Aorta (tissue), 5 donors: ENCODE results near the gene KLB. TPM values are rescaled to one million over a fixed set of nuclear protein-coding genes. Genes with fewer than 3 reads are reported as not detected.
"Not testable (repeated sequence)": the region's sequence is repeated elsewhere in the genome, so short reads cannot be mapped to it uniquely, and the experiment has no call there.

Source experiments
- ATAC-seq: fragments of 200-7000 bp; cut with Tn5 transposase; one replicate; pipeline ENCODE4 v1.9.1; 2022; ENCODE audit warnings: moderate library complexity; ENCODE audit not compliant: low FRiP score
- DNase-seq, 2 donors: peaks; one replicate each; pipeline ENCODE4 v3.0.0-alpha.2; 2020
- H3K27ac ChIP-seq, 2 donors: one replicate each; pipeline ENCODE4 v1.5.1; 2013; ENCODE audit warnings: low read length in 2 of 2, mild to moderate bottlenecking in 2 of 2, moderate library complexity in 2 of 2, control low read depth in 1 of 2, inconsistent platforms in 1 of 2, low read depth in 1 of 2
- H3K27me3 ChIP-seq, 2 donors: one replicate each; pipeline ENCODE4 v1.6.1; 2013; ENCODE audit warnings: control low read depth in 1 of 2, low read length in 1 of 2, mild to moderate bottlenecking in 1 of 2, moderate library complexity in 1 of 2; ENCODE audit not compliant: insufficient read depth in 2 of 2, control insufficient read depth in 1 of 2
- H3K36me3 ChIP-seq, 2 donors: one replicate each; pipeline ENCODE4 v1.6.1; 2013; ENCODE audit warnings: control low read depth in 1 of 2, low read length in 1 of 2, mild to moderate bottlenecking in 1 of 2; ENCODE audit not compliant: insufficient read depth in 2 of 2, control insufficient read depth in 1 of 2
- H3K4me1 ChIP-seq, 2 donors: one replicate each; pipeline ENCODE4 v1.6.1; 2013; ENCODE audit warnings: low read length in 2 of 2, control low read depth in 1 of 2, mild to moderate bottlenecking in 1 of 2, moderate library complexity in 1 of 2; ENCODE audit not compliant: insufficient read depth in 2 of 2, control insufficient read depth in 1 of 2
- H3K4me3 ChIP-seq, 2 donors: one replicate each; pipeline ENCODE4 v1.5.1; 2013; ENCODE audit warnings: low read length in 2 of 2, control low read depth in 1 of 2, mild to moderate bottlenecking in 1 of 2
- H3K9me3 ChIP-seq: one replicate; pipeline ENCODE4 v1.6.1; 2013; ENCODE audit warnings: mild to moderate bottlenecking, low read length; ENCODE audit not compliant: control insufficient read depth
- WGBS, 2 donors: extraction: QIAGEN DNeasy Blood & Tissue Kit; methylation state at CpG; one replicate each; pipeline ENCODE4 v1.1.7; 2013; 5-methylcytosine and 5-hydroxymethylcytosine counted together
- intact Hi-C, 2 donors: fragments of 100-400 bp; cut with DNase I; formaldehyde crosslinking; loops; one replicate each; pipeline versions ENCODE4 v1.14.2 to v1.15.0; 2022
- polyA plus RNA-seq, 2 donors: library from polyadenylated mRNA; stranded (reverse); fragments of 200-250 nt; gene quantifications; one replicate each; pipeline ENCODE4 v1.2.3, GENCODE V29; 2013
- total RNA-seq, 2 donors: library from RNA; stranded (reverse); fragmentation: NEBNext Ultra II Directional; extraction: Animal tissue kit (Norgen Biotek cat#: 25700); gene quantifications; one replicate each; pipeline ENCODE4 v1.2.1, GENCODE V29; 2021
- donor health status: healthy with polysubstance abuse.
- donor health status: Bipolar disorder and iron deficiency.
- donor health status: DM: no; HTN: no; CAD: no.
- donor health status: DM: no; HTN: no; CAD: no.
- donor health status: DM: yes; HTN: yes; CAD: no.

KLB gene
- total and polyA plus RNA-seq, 4 donors = 0.13 TPM; not detected in 3

DNA sequence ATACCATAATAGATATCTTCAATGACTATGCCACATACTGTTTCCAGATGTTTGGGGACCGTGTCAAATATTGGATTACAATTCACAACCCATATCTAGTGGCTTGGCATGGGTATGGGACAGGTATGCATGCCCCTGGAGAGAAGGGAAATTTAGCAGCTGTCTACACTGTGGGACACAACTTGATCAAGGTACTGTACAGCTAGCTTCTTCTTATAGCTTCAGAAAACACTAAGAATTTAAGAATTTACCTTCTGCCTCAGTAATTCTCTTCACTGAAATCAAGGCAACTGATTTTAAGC lies 805 bp downstream of the KLB start:
- Histone ChIP-seq H3K36me3 (no peaks in the 10 kb centered on the region), H3K27me3 (no peaks in the 10 kb centered on the region), H3K4me1 (no peaks in the 10 kb centered on the region), H3K4me3 (no peak overlapping the region), H3K27ac (no peak overlapping the region), H3K9me3 (no peaks in the 10 kb centered on the region)
- ATAC-seq (no peak), DNase-seq (no peak)
- intact Hi-C loops = no loop called here
- 42 to 49% methylated on average over 1 of the region's 1 CpG for WGBS, 2 donors

DNA sequence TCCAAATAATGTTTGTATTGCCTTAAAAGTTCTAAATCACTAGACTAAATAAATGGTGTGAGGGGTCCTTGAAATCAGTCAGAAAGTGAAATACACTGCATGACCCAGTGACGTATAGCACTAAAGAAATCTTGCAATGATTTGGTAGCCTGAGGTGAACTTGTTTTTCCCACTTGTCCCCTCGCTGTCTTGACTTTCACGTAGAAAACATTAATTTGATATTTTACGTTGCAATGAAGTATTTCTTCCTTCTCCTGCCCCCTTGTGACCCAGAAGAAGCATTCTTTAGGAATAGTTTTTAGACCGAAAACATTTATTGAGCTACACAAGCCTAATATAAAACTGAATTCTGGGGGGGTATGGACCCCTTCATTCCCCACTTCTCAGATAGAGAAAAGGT lies 3.7 kb downstream of the KLB start:
- Histone ChIP-seq H3K36me3 (no peaks in the 10 kb centered on the region), H3K4me3 (no peak overlapping the region), H3K4me1 (no peaks in the 10 kb centered on the region), H3K9me3 (no peaks in the 10 kb centered on the region), H3K27ac (no peak overlapping the region), H3K27me3 (no peaks in the 10 kb centered on the region)
- intact Hi-C loops = no loop called here
- DNase-seq (no peak), ATAC-seq (no peak)
- WGBS, 2 donors = 20 to 22% methylated on average over 5 of the region's 5 CpGs

DNA sequence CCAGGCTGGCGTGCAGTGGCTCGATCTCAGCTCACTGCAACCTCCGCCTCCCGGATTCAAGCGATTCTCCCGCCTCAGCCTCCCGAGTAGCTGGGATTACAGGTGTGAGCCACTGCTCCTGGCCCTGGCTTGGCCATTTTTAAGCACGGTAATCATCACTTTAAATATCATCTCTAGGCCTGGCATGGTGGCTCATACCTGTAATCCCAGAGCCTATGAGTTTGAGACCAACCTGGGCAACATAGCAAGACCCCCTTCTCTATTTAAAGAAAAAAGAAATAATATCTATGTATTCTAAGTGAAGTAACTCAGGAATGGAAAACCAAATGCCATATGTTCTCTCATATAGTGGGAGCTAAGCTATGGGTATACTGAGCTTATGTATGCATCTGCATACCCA lies 4.8 kb downstream of the KLB start:
- H3K4me1 ChIP-seq, H3K9me3 ChIP-seq, H3K36me3 ChIP-seq, intact Hi-C loops, H3K27me3 ChIP-seq, H3K4me3 ChIP-seq, H3K27ac ChIP-seq, ATAC-seq, DNase-seq: not testable (repeated sequence)
- WGBS, 2 donors = 86% methylated on average over 8 of the region's 8 CpGs

DNA sequence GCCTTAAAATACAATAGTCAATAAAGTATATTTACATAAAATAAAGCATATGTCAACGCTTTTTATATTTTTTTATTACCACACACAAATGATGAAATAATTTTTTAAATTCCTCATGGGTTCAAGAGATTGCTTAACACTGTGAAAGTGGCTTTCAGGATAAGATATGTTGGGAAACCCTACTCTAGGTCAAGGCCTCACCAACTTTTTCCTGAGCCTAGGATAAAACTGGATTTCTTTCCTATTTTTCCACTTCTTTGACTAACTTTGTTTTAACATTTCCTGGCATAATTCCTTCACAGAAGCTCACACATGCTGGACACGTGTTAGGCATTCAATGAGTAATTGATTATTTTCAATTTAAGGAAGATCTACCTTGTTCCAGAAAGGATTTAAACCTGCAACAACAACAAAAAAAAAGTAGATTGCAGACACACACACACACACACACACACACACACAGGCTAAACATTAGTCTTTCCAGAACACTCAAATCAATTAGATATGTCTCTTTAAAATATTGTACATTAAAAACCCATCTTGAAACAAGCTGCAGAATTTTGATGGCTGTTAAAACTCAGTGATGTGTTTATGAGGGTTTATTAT lies 9.1 kb downstream of the KLB start:
- Histone ChIP-seq H3K27me3 (no peaks in the 10 kb centered on the region), H3K9me3 (no peaks in the 10 kb centered on the region), H3K36me3 (no peaks in the 10 kb centered on the region), H3K4me3 (no peak overlapping the region), H3K4me1 (no peaks in the 10 kb centered on the region), H3K27ac (no peak overlapping the region)
- intact Hi-C loops = no loop called here
- DNase-seq = no peak
- 60 to 64% methylated on average over 2 of the region's 2 CpGs for WGBS, 2 donors
- ATAC-seq = no peak

DNA sequence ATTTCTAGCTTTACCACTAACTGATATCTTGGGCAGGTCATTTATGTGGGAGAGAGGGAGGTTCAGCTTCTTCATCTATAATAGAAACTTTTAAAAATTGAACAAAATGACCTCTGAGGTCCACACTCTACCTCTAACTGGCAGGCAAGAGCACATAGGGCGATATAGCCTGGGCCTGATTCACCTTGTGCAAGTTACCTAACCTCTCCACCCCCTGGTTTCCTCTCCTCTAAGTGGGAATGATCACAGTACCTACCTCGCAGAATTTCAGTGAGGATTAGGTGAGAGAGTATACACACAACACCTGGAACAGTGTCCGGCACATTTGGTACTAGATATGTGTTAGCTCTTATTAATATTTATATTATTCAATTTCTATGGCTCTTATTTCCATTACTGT lies 15.5 kb downstream of the KLB start:
- no peaks in the 10 kb centered on the region for H3K27me3 ChIP-seq
- no peaks in the 10 kb centered on the region for H3K36me3 ChIP-seq
- ATAC-seq (no peak), DNase-seq (no peak)
- intact Hi-C loops = no loop called here
- H3K4me1 ChIP-seq = no peaks in the 10 kb centered on the region
- H3K27ac ChIP-seq = no peak overlapping the region
- H3K4me3 ChIP-seq = no peak overlapping the region
- WGBS, 2 donors = 90% methylated on average over 3 of the region's 3 CpGs
- H3K9me3 ChIP-seq = no peaks in the 10 kb centered on the region

DNA sequence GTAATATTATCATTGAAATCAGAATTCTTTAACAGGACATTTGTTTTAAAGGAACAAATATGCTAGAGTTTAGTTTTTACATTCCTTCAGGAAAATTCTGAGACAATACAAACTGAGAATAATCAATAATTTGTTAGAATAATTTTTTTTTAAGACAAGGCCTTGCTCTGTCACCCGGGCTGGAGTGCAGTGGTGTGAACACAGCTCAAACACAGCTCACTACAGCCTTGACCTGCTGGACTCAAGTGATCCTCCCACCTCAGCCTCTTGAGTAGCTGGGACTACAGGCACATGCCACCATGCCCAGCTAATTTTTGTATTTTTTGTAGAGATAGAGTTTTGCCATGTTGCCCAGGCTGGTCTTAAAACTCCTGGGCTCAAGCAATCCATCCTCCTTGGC lies 18.6 kb downstream of the KLB start:
- H3K9me3 ChIP-seq, ATAC-seq, DNase-seq, H3K27me3 ChIP-seq, H3K4me3 ChIP-seq, H3K27ac ChIP-seq, intact Hi-C loops, H3K4me1 ChIP-seq, H3K36me3 ChIP-seq: not testable (repeated sequence)
- WGBS, 2 donors = 78 to 91% methylated on average over 1 of the region's 1 CpG

DNA sequence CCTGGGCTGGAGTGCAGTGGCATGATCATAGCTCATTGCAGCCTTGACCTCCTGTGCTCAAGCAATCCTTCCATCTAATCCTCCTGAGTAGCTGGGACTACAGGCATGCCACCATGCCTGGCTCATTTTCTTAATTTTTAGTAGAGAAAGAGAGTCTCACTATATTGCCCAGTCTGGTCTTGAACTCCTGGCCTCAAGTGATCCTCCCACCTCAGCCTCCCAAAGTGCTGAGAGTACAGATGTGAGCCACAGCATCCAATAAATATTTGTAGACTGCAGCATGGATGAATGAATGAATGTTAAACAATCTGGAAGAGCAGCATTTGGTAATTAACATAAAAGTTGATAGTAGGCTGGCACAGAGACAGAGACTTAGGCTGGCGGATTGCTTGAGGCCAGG lies 20.0 kb downstream of the KLB start:
- Histone ChIP-seq H3K4me3 (no peak overlapping the region), H3K36me3 (no peaks in the 10 kb centered on the region), H3K27me3 (no peaks in the 10 kb centered on the region), H3K9me3 (no peaks in the 10 kb centered on the region), H3K27ac (no peak overlapping the region), H3K4me1 (no peaks in the 10 kb centered on the region)
- 97 to 100% methylated on average over 1 of the region's 1 CpG for WGBS, 2 donors
- ATAC-seq = no peak
- no peak for DNase-seq
- intact Hi-C loops = no loop called here

DNA sequence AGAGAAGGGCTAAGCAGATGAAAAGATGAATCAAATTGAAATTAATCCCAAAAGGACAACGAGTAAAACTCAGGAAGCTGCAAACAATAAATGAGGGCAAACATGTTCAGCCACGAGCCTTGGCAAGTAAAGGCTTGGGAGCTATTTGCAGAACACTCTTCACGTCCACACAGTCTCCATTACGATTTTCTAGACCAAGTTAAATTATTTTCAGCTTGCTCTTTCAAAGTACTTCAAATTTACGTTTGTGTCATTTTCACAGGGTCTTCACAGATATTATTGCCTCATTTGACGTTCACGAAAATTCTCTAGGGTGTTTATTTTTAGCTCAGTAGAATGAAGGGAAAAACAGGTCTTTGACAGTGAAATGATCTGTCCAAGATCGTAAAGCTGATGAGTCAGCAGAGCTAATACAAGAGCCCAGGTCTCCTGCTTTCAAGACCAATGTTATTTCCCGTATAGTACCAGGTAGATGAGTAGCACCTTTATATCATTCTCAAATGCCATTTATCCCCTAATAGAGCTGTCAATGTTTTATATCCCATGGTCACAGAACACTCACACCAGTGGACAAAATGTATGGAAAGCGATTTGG lies 20.9 kb downstream of the KLB start:
- ATAC-seq = no peak
- 40 to 46% methylated on average over 10 of the region's 10 CpGs for WGBS, 2 donors
- intact Hi-C loops = no loop called here

DNA sequence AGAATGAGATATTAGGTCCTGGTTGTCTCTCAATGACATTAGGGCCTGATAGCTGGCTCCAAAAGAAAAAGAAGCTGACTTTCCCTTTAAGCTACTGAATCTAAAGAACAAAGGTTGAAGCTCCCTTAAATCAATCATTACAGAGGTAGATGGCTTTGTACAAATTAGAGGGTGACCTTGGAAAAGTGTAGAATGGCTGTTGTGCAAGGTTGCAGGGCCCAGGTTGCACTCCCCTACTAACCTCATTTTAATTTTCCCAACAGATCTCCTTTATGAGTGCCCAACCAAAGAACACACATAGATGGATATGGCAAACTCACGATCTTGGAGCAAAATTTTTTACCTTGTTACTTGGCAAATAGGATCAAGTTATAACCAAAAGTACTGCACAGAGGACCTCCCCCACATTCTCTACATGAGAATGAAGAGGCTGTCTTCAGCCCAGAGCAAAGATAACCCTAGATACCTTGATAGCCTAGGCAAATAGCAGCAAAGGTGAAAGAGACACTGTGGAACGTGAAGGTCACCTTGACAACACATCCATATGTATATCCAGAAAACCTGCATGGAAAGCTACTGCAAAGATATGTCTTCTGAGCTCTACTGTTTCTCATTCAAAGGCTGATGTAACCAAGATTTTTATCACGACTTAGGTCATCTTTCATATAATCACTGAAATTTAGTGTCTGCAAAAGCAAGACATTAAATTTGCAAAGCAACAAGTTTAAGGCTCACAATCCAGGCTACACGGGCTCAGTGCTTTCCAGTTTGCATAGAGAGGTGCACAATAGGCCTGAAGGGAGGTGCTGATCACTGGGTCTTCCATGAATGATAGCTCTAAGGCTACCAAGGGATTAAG lies 23.0 kb downstream of the KLB start:
- H3K36me3 ChIP-seq = no peaks in the 10 kb centered on the region
- intact Hi-C loops = no loop called here
- no peaks in the 10 kb centered on the region for H3K9me3 ChIP-seq
- H3K27ac ChIP-seq = no peak overlapping the region
- no peak overlapping the region for H3K4me3 ChIP-seq
- DNase-seq = no peak
- H3K4me1 ChIP-seq = no peaks in the 10 kb centered on the region
- no peak for ATAC-seq
- H3K27me3 ChIP-seq = no peaks in the 10 kb centered on the region
- WGBS, 2 donors = 70% methylated on average over 4 of the region's 4 CpGs

More for the DNA sequence above, 20.9 kb downstream of the KLB start:
- H3K9me3 ChIP-seq = no peaks in the 10 kb centered on the region
- no peaks in the 10 kb centered on the region for H3K36me3 ChIP-seq
- H3K27ac ChIP-seq = no peak overlapping the region
- no peak for DNase-seq
- H3K4me3 ChIP-seq = no peak overlapping the region
- no peaks in the 10 kb centered on the region for H3K4me1 ChIP-seq
- no peaks in the 10 kb centered on the region for H3K27me3 ChIP-seq
